Testis (tissue), 3 donors: ENCODE results near the gene PTPN21. TPM values are rescaled to one million over a fixed set of nuclear protein-coding genes. Genes with fewer than 3 reads are reported as not detected.
A peak's percentile ranks its signal among the peaks of the same experiment; 100 is the strongest.

Experiments used
- DNase-seq: peaks from one replicate; pipeline ENCODE4 v3.0.0-alpha.2; 2019
- H3K27ac ChIP-seq, 2 donors: fragments of 200-600 bp; sonication (generic); one replicate each; pipeline ENCODE4 v1.5.1; 2019
- H3K27me3 ChIP-seq: fragments of 200-600 bp; sonication (generic); one replicate; pipeline ENCODE4 v1.5.1; 2019
- H3K36me3 ChIP-seq: fragments of 200-600 bp; sonication (generic); one replicate; pipeline ENCODE4 v1.5.1; 2017; ENCODE audit warnings: low read depth; ENCODE audit errors: missing control alignments
- H3K4me1 ChIP-seq: fragments of 200-600 bp; sonication (generic); one replicate; pipeline ENCODE4 v1.5.1; 2019
- H3K4me3 ChIP-seq, 2 donors: fragments of 200-600 bp; sonication (generic); one replicate each; pipeline ENCODE4 v1.5.1; 2017 to 2019
- H3K9me3 ChIP-seq: fragments of 200-600 bp; sonication (generic); one replicate; pipeline ENCODE4 v1.5.1; 2017
- POLR2A ChIP-seq: fragments of 450-650 bp; IDR thresholded peaks from one replicate; pipeline ENCODE4 v1.6.1; 2017; ENCODE audit warnings: antibody characterized with exemption, mild to moderate bottlenecking, moderate library complexity
- WGBS, 2 donors: methylation state at CpG; one replicate each; pipeline ENCODE4 v1.1.5; 2018; 5-methylcytosine and 5-hydroxymethylcytosine counted together
- intact Hi-C: fragments of 100-400 bp; cut with DNase I; formaldehyde crosslinking; loops from one replicate; pipeline ENCODE4 v1.15.1; 2023; ENCODE audit warnings: low total_unique reads
- polyA plus RNA-seq: library from polyadenylated mRNA; stranded (reverse); fragments of 350-450 nt; fragmentation: Illumina TruSeq; extraction: RNeasy Lipid Tissue Mini Kit (QIAGEN cat#74804); gene quantifications from one replicate; pipeline ENCODE4 v1.2.3, GENCODE V29; 2014; ENCODE audit warnings: low read depth, low replicate concordance; ENCODE audit not compliant: insufficient read depth
- total RNA-seq, 2 donors: library from RNA; depleted of rRNA; stranded (reverse); fragments of >200 nt; gene quantifications; one replicate each; pipeline ENCODE4 v1.2.3, GENCODE V29; 2016
- TF ChIP-seq, protein P1 (sequence below), 3 experiments: fragments of 450-650 bp in 2 of 3; fragments of 200-600 bp in 1 of 3; sonication (generic) in 1 of 3; IDR thresholded peaks; one replicate each; pipeline ENCODE4 v1.5.1; 2016 to 2019; ENCODE audit warnings: antibody characterized with exemption in 3 of 3, mild to moderate bottlenecking in 2 of 3, moderate library complexity in 1 of 3

The PTPN21 gene
- total and polyA plus RNA-seq, 3 donors from 2014 or later, result 47.2 to 58.6 (median 51.6) TPM

DNA sequence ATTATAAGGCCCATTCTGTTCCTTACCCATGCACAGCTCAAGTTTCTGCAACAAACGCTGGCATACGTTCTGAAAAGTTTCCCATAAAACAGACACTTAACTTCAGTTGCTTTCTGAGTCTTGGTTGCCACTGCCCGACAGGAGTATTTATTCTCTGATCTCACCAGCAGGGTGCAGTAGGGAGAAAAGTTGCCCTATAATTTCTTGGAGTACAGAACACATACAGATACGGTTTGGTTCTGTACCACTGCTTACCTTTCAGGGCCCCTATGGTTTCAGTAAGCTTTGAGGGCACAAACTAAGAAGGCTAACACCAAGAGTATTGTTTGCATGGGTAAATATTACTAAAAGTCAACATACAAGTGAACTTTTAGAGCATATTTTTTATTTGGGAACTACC is 91.5 kb downstream of the PTPN21 start:
- DNase-seq, result no peak
- WGBS, 2 donors, result 71 to 74% methylated on average over 4 of the region's 4 CpGs

DNA sequence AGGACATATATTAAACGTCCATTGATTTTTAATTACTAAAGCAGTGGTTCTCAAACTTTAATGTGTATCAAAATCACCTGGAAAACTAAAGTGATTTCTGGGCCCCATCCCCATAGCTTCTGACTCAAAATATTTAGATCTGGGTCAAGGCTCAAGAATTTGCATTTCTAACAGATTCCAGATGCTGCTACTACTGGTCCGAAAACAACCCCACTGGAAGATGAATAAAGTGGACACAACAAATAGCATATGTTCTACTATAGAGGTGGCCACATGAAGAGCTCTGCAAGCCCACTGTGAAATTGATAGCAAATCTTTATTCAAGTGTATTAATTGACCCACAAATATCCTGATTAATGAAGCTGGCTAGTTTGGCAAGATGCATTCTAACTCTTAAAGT is 99.9 kb downstream of the PTPN21 start:
- no peaks in the 10 kb centered on the region for H3K4me1 ChIP-seq
- 79 to 92% methylated on average over 2 of the region's 2 CpGs for WGBS, 2 donors
- H3K27ac ChIP-seq, result no peak overlapping the region
- intact Hi-C loops, result no loop called here
- H3K36me3 ChIP-seq, result no peaks in the 10 kb centered on the region
- TF ChIP-seq POLR2A, result no peak
- TF ChIP-seq, protein P1, sequence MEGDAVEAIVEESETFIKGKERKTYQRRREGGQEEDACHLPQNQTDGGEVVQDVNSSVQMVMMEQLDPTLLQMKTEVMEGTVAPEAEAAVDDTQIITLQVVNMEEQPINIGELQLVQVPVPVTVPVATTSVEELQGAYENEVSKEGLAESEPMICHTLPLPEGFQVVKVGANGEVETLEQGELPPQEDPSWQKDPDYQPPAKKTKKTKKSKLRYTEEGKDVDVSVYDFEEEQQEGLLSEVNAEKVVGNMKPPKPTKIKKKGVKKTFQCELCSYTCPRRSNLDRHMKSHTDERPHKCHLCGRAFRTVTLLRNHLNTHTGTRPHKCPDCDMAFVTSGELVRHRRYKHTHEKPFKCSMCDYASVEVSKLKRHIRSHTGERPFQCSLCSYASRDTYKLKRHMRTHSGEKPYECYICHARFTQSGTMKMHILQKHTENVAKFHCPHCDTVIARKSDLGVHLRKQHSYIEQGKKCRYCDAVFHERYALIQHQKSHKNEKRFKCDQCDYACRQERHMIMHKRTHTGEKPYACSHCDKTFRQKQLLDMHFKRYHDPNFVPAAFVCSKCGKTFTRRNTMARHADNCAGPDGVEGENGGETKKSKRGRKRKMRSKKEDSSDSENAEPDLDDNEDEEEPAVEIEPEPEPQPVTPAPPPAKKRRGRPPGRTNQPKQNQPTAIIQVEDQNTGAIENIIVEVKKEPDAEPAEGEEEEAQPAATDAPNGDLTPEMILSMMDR (IDR thresholded peaks at IDR 0.05), result no peak
- no peak for DNase-seq
- H3K9me3 ChIP-seq, result no peaks in the 10 kb centered on the region
- H3K27me3 ChIP-seq, result no peaks in the 10 kb centered on the region
- no peak overlapping the region for H3K4me3 ChIP-seq

More for the DNA sequence above, 91.5 kb downstream of the PTPN21 start:
- H3K4me3 ChIP-seq, result no peak overlapping the region
- no peaks in the 10 kb centered on the region for H3K36me3 ChIP-seq
- no peaks in the 10 kb centered on the region for H3K4me1 ChIP-seq
- no peaks in the 10 kb centered on the region for H3K9me3 ChIP-seq
- no peak overlapping the region for H3K27ac ChIP-seq
- H3K27me3 ChIP-seq, result no peaks in the 10 kb centered on the region
- intact Hi-C loops, result no loop called here
- TF ChIP-seq, protein P1 (IDR thresholded peaks at IDR 0.05), result peak; percentile 28 to 36 (median 34)
- no peak for TF ChIP-seq POLR2A

DNA sequence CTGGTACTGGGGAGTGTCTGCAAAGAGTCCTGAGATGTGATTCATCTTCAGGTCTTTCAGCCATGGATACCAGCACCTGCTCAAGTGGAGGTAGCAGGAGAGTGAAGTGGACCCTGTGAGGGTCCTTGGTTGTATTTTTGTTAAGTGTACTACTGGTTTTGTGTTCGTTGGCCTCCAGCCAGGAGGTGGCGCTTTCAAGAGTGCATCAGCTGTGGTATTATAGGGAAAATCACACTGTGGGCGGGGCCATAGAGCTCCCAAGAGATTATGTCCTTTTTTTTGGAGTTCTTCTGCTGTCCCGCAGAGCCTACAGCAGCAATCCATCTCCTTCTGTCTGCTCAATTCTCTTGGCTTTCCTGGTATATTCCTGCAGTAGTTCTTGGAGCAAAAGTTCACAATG is 102.6 kb downstream of the PTPN21 start:
- WGBS, 2 donors, result 93 to 100% methylated on average over 3 to 4 of the region's 4 CpGs
- intact Hi-C loops, result no loop called here
- no peaks in the 10 kb centered on the region for H3K9me3 ChIP-seq
- no peaks in the 10 kb centered on the region for H3K4me1 ChIP-seq
- TF ChIP-seq POLR2A, result no peak
- TF ChIP-seq, protein P1 (IDR thresholded peaks at IDR 0.05), result no peak
- no peak overlapping the region for H3K27ac ChIP-seq
- H3K36me3 ChIP-seq, result no peaks in the 10 kb centered on the region
- no peak for DNase-seq
- no peak overlapping the region for H3K4me3 ChIP-seq
- no peaks in the 10 kb centered on the region for H3K27me3 ChIP-seq

DNA sequence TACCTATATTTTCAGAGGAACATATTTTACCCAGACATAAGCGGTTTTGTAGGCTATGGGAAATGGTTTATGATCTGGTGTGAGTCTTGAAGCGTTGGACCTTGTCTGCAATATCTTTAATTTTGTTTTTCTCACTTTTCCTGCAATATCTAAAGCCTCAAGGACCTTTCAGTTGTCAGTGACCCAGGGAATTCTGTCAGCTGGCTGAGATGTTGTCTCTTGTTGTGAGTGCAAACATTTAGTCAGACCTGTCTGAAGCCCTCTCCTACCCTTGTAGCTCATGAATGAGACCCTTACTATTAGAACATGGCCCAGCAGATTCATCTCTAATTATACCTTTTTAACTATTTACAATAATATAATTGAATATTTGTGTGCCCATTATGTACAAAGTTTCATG is 115.7 kb downstream of the PTPN21 start:
- TF ChIP-seq POLR2A, result no peak
- TF ChIP-seq, protein P1 (IDR thresholded peaks at IDR 0.05), result no peak
- H3K27ac ChIP-seq, result no peak overlapping the region
- H3K27me3 ChIP-seq, result no peaks in the 10 kb centered on the region
- H3K4me1 ChIP-seq, result no peaks in the 10 kb centered on the region
- no peaks in the 10 kb centered on the region for H3K9me3 ChIP-seq
- no peak overlapping the region for H3K4me3 ChIP-seq
- intact Hi-C loops, result no loop called here
- no peaks in the 10 kb centered on the region for H3K36me3 ChIP-seq
- 85 to 93% methylated on average over 2 of the region's 2 CpGs for WGBS, 2 donors
- no peak for DNase-seq

DNA sequence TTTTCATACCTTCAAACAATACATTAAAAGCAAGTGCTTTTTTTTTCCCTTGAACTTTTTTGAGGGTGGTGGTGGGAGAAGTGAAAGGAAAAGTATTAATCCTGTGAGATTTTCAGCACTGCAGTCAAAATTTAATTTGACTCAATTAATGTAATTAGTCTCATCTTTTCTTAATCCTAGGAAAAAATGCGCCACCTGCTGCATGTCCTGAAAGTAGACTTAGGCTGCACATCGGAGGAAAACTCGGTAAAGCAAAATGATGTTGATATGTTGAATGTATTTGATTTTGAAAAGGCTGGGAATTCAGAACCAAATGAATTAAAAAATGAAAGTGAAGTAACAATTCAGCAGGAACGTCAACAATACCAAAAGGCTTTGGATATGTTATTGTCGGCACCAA is 117.1 kb downstream of the PTPN21 start:
- no peak overlapping the region for H3K27ac ChIP-seq
- no peaks in the 10 kb centered on the region for H3K36me3 ChIP-seq
- no peaks in the 10 kb centered on the region for H3K4me1 ChIP-seq
- no peak for DNase-seq
- no peak for TF ChIP-seq POLR2A
- TF ChIP-seq, protein P1 (IDR thresholded peaks at IDR 0.05), result no peak
- WGBS, 2 donors, result 94 to 96% methylated on average over 5 of the region's 5 CpGs
- no peaks in the 10 kb centered on the region for H3K27me3 ChIP-seq
- no peak overlapping the region for H3K4me3 ChIP-seq
- intact Hi-C loops, result no loop called here
- H3K9me3 ChIP-seq, result no peaks in the 10 kb centered on the region
